ENCODE measurements around the gene DMAP1.
"Not testable (repeated sequence)": the region's sequence is repeated elsewhere in the genome, so short reads cannot be mapped to it uniquely, and the experiment has no call there.

The DMAP1 gene, protein sequence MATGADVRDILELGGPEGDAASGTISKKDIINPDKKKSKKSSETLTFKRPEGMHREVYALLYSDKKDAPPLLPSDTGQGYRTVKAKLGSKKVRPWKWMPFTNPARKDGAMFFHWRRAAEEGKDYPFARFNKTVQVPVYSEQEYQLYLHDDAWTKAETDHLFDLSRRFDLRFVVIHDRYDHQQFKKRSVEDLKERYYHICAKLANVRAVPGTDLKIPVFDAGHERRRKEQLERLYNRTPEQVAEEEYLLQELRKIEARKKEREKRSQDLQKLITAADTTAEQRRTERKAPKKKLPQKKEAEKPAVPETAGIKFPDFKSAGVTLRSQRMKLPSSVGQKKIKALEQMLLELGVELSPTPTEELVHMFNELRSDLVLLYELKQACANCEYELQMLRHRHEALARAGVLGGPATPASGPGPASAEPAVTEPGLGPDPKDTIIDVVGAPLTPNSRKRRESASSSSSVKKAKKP

DNA sequence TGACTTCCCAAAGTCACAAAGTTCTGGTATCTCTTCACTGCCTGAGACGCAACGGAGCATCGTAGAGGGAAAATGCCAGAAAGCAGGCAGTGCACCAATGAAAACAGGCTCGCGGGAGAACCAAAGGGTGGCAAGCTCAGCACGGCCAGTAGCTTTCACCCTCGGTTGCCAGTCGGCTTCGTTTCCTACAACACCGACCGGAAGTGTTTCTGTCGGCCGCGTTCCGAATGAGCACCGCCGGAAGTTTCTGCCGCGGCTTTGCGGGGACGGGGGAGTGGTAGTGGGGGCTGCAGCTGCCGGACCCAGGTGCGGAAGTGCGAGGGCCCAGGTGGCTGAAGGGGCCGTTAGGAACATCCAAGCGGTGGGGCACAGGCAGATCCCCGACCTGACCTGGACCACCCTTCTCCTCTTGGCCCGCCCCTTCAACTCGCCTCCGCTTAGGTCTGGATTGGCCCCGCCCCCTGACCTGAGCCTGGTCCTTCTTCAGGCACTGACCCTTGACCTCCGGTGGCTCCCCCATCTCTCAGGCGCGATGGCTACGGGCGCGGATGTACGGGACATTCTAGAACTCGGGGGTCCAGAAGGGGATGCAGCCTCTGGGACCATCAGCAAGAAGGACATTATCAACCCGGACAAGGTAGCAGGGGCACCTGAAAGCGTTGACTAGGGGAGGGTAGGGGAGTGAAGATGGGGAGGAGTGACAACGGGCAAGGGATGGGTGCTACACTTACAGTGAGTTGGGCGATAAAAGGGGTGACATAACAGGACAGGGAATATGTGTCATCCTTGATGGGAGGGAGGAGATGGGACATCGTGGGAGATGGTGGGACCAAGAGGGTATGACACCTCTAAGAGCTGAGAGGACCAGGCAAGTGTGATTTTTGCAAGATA is at the start of gene DMAP1:
Gene DMAP1 (plus strand): TSS at position 250 of the 891 bp plus-strand sequence. CDS start 283 bp downstream, at position 533.
- DNase-seq (ENCODE audit: low read depth) = peak; percentile 66

DNA sequence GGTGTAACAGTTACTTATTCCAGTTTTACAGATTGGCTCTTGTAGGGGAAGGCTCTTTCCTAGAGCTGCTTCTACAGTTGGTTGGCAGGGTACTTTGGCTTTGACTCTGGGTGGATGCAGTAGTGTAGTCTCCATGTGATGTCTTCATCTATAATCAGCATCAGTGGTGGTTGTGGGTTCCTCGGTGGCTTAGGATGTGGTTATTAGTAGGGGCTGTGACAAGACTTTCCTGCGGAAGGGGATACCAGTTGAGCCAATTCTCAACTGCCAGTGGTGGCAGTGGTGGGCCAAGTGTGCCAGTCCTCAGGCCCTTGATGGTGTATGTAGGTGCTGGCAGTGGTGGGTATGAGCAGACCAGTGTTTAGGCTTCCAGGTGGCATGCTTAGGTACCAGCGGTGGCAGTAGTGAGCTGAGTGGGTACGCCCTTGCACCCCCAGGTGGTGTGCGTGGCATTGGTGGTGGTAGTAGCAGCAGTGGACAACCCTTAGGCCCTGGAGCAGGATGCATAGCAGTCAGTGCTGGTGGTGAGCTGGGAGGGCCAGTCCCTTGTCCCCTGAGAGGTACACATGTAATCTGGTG is 44.7 kb upstream of the DMAP1 start:
- no peak for DNase-seq (ENCODE audit: low read depth)

DNA sequence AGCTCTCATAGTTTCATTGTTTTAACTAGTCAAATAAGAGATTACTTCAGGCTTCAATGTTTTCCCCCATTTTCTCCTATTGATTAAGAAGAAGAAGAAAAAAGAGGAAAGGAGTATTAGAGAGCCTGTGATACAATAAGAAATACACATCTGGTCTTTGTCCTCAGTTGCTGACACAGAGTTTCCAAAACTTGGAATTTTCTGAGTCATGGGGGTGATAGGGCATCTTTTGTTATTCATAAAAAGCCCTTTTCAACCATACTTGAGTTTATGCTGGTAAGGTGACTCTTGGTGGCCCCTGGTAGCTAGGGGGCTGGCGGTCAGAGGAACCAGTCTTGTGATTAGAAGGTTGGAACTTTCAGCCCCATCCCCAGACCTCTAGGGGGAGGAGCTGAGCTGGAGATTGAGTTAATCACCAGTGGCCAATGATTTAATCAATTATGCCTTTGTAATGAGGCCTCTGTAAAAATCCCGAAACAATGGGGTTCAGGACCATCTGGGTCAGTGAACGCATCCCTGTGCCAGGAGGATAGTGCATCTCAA is 42.9 kb upstream of the DMAP1 start:
- DNase-seq (ENCODE audit: low read depth) = no peak

DNA sequence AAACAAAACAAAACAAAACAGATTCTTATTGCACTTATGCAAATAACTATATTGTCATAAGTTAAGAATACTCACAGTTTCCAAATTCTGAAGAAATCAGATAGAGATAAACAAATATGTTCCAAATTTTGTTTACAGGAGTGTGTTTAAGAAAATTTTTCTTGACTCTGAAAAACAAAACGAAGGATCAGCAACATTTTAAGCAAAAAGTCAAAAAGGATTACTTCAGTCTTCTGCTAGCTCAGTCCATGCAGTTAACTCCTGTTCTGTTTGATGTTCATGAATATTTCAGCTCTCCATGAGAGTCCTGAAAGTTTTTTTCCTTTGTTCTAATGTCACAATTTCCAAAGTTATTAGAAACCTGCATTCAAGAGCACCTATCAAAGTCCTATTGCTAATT is 38.6 kb upstream of the DMAP1 start:
- DNase-seq (ENCODE audit: low read depth) = no peak

DNA sequence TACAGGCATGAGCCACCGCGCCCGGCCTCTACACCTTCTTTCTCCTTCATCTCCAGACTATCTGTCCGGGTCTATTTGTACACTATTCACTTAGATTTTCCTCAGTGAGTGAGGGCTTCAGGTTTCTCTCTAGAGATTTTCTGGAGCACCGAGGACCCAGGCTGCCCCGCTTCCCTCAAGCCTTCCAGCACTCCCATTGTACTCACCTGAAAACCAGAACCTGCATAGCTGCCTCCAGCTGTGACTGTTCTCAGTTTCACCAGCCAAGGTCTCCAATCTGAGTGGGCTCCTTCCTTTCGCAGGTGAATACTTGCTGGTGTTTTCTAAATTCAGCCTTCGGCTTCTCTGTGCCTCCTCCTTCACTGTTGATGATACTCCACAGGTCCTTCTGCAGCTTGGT is 12.9 kb upstream of the DMAP1 start:
- DNase-seq (ENCODE audit: low read depth) = no peak

DNA sequence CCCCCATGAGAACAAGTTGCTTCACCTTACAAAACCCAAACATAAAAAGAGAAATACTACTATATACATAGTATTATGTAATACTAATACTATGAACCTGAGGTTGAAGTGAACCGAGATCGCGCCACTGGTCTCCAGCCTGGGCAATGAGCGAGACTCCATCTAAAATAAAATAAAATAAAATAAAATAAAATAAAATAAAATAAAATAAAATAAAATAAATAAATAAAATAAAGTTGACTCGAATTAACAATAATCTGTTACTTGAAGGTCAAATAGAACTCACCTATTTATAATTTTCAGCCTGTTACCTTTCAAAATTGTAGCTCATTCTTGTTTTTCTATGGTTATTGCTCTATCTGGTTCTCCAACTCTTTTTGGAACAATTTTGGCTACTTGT is 6.7 kb upstream of the DMAP1 start:
- not testable (repeated sequence) for DNase-seq (ENCODE audit: low read depth)

DNA sequence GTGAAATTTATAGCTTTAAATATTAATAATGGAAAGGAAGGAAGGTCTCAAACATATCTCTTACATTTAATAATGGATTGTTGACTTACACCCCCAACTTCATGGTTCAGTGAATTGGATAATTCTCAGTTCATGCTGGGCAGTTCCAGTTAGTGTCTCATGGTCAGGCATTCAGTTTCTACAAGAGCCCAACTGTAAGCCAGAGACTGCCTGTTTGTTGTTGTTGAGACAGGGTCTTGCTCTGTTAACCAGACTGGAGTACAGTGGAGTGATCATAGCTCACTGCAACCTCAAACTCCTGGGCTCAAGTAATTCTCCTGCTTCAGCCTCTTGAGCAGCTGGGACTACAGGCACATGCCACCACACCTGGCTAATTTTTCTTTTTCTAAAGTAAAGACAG is 5.0 kb upstream of the DMAP1 start:
- no peak for DNase-seq (ENCODE audit: low read depth)

DNA sequence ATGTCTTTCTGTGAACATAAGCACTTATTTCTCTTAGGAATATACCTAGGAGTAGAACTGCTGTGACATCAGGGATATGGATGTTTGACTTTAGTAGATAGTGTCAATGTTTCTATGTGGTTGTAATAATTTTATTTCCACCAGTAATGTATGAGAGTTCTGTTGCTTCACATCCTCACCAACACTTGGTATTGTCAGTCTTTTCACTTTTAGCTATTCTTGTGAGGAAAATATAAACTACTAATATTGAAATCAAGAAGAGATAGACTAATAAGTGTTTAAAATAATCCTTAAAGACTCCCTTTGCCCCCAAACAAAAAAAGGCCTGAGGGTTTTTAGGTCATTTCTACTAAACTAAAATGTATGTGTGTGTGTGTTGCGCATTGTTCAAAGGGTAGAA is 2.7 kb upstream of the DMAP1 start:
- DNase-seq (ENCODE audit: low read depth) = no peak

DNA sequence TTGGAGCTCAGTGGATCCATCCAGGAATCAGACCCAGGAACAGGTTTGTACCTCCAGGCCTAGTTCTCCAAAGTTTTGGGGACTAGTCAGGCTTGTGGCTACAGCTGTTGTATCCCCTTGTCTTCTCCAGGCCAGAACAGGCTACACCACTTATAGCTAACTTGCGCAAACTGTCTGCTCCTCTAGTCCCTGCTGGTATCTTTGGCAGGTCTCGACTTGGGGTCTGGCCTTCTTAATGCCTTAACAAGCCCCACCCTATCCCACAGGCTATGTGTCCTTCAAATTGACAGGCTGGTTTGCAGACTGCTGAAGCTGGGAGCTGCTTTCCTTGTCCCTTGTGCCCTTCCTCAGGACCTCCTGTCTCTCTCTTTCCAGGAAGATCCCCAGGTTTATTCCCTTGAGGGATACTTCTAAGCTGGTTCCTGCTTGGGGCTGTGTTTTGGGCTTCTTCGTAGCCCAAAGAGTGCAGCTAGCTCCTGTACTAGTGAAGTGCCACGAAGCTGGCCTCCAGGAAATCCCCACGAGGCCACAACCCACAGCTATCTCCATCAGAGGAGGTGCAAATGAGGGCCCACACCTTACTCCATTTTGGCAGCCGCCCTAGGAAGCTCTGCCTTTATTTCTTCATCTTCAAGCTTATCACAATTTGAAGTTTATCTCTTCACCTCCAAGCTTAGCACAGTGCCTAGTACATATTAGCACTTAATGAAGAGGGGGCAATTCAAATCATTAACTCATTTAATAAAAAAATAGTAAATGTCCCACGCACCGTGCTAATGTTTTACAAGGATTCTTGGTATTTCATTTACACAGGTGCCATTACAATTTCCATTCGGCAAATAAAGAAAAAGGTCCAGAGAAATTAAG is 683 bp upstream of the DMAP1 start:
- no peak for DNase-seq (ENCODE audit: low read depth)

DNA sequence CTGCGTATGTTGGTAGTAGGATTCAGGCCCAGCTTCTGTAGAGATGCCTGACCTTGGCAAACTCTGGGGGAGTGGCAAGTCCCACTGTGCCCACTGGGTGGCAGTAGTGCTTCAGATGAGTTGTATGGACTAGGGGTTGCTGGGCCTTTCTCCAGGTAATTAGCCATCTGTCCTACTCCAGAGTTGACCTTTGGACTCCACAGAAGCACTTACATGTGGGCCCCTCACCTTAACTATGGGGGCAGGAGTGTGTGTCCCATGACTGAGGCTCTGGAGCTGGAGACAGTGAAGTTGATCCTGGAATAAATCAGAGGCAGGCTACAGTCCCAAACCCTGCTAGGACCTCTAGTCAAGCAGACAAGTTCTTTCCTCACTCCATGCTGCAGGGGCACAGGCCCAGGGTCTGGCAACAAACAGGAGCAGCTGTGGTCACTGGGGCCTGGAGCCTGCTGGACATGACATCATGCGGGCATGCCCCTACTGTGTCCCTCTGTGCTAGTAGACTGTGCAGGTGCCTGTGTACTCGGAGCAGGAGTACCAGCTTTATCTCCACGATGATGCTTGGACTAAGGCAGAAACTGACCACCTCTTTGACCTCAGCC is 4.6 kb downstream of the DMAP1 start:
- DNase-seq (ENCODE audit: low read depth) = peak; percentile 65

DNA sequence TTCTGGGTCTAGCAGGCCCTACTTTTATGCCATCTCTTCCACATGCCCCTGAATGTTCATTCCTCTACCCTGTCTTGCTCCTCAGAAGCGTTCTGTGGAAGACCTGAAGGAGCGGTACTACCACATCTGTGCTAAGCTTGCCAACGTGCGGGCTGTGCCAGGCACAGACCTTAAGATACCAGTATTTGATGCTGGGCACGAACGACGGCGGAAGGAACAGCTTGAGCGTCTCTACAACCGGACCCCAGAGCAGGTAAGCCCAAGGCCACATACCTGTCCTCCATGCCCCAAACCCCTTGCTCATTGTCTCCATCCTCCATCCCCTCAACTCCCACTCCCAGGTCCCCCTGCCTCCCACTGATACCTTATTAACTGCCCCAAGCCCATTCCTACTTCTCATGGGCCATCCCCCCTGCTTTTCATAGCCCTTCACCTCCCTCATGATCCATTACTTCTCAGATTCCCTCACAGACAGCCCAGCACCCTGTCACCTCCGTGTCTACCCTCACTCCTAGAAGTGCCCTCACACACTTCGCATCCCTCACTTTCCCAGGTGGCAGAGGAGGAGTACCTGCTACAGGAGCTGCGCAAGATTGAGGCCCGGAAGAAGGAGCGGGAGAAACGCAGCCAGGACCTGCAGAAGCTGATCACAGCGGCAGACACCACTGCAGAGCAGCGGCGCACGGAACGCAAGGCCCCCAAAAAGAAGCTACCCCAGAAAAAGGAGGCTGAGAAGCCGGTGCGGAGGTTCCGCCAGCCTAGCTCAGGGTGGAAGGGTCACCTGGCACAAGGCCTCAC is 5.4 kb downstream of the DMAP1 start:
- DNase-seq (ENCODE audit: low read depth) = no peak

DNA sequence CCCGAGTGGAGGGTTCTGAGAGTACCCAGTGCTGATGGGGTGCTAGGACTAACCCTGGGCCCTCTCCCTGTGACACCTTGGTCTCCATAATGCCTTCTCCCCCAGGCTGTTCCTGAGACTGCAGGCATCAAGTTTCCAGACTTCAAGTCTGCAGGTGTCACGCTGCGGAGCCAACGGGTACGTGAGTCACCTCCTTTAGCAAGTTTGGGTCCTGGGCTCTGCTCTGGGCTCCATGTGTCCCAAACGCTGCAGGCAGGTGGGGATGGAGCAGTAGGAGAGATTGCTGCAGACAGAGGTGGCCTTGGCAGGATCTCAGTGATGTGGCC is 6.0 kb downstream of the DMAP1 start:
- no peak for DNase-seq (ENCODE audit: low read depth)

DNA sequence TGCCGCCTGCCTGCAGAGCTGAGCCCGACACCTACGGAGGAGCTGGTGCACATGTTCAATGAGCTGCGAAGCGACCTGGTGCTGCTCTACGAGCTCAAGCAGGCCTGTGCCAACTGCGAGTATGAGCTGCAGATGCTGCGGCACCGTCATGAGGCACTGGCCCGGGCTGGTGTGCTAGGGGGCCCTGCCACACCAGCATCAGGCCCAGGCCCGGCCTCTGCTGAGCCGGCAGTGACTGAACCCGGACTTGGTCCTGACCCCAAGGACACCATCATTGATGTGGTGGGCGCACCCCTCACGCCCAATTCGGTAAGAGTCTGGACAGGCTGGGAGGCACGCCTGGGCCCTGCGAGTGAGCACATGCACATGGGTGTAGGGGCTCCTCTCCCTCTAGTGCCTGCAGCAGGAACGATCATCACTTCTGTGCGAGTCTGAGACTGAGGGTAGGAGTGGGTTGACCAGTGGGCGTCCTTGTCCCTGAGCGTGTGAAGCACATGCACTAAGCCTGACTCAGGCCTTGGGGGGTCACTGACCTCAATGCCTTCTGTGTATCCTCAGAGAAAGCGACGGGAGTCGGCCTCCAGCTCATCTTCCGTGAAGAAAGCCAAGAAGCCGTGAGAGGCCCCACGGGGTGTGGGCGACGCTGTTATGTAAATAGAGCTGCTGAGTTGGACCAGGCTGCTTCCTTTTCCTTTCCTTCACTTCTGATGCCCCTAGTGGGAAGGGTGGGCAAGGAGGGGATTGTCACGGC is 6.9 kb downstream of the DMAP1 start:
- no peak for DNase-seq (ENCODE audit: low read depth)

DNA sequence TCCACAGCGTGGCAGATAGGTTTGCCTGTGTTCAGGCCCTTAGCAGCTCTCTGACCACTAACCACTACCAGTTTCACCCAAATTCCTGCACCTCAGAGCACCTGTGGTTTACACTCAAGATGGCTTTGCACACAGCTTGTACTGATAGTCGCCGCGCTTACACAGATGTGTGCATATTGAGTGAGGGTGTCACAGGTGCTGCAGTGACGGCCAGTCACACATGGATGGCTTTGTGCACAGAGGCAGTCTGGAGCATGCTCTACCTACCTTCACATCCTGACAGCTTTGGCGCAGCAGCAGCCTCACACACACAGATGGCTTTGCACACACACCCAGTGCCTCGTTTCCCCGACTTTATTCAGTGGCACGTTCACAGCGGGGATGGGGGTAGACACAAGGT is 7.5 kb downstream of the DMAP1 start:
- DNase-seq (ENCODE audit: low read depth) = no peak

DNA sequence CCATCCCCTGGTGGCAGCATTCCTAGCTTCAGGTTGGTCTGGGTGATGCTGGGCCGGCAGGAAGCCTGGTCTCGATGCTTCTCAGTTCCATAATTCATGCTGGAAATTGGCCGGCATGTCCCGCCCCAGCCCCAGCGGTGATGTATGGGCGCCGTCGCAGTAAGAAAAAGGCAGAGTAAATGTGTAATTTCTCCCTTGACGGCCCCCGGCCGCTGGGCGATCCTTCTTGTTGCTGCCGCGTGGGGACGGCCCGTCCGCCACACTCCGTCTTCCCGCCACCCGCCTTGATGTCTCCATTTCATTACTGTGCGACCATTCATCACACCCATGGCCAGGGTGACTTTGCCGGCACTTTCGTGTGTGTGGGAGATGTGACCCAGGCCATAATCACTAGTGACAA is 8.5 kb downstream of the DMAP1 start:
- DNase-seq (ENCODE audit: low read depth) = no peak

DNA sequence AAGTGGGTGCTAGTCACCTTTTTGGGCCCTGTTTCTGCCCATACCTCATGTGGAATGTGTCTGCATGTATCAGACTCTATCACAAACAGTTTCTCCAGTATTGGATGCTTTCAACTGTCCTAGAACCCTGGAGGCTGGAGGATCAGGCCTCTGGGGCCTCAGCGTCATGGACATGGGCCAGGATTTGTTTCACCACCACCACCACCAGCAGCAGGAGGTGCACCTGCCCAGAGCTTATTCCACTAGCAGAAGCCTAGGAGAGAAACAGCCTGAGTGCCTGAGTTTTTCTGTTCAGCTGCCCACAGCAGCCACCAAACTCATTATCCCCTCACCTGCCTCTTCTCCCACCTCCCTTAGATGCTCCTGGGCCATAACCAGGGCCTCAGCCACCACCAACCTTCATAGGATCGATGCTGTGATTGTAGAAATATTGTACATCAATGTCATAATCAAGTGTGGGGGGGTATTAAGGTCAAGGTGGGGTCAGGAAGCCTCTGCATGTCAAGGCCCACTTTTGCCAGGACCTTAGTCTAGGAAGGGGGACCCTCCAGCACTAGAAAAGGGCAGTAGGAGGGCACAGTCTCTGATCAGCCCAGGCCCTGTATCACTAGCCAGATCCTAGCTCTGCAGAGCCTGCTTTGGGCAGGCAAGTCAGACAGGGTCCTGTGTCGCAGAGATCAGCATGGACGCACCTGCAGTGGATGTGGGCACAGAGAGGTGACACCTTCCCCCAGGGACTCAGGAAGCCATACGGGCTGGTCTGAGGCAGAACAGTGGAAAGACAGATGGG is 9.3 kb downstream of the DMAP1 start:
- DNase-seq (ENCODE audit: low read depth) = no peak

DNA sequence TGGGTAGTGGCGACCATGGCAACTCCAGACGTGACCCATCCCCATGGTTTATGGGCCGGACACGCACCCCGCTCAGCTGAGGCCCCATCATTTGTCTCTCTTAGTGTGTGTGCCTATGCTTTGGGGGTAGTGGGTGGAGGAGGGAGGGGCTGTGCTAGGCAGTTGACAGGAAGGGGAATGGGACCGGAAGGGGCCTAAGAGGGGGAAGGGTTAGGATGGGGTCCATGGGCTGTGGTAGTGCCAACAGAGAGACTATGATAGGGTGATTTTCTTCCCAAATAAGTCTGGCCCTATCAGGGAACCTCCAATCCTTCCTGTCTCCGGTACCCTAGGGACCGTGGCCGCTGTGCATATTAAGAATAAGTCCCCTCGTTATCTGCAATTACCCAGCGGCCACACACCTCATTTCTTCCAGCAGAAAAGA is 9.9 kb downstream of the DMAP1 start:
- DNase-seq (ENCODE audit: low read depth) = no peak

DNA sequence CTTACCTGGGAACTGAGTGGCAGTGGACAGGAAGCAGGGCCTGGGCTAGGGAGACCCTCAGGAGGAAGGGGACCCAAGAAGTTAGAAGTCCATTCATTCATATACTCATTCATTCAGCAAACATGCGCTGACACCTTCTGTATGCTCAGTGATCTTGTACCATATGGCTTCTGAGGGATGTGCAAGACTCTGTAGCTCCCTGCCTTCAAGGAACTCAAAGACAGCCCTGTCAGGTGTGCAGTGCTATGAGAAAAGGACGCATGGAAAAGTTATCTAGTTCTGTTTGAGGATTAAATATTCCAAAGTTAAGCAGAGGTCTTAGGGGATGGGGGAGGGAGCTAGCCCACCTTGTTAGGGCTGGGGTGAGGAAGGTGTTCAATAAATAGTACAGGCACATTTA is 12.5 kb downstream of the DMAP1 start:
- no peak for DNase-seq (ENCODE audit: low read depth)

DNA sequence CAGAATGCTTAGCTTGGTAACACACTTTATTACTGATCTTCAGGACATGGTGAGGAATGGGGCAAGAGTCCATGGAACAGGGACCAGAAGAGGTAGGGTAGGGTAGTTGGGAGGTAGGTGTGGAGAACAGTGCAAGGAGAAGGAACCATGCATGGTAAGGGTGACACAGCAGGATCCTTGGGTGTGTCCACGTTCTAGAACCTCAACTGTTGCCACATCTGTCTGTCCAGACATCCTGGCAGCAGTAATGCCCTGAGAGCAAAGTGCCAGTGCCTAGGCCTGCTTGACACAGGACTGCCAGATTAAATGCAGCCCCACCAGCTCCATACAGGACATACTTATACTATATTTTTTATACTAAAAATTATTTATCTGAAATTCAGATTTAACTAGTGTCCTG is 13.9 kb downstream of the DMAP1 start:
- DNase-seq (ENCODE audit: low read depth) = no peak
